H9 (cell line): Measurements from ENCODE around the gene TDRKH. TPM values are rescaled to one million over a fixed set of nuclear protein-coding genes. Genes with fewer than 3 reads are reported as not detected.

Experiments
- DNase-seq: peaks from one replicate; pipeline ENCODE4 v3.0.0-alpha.2; 2017
- H2AFZ ChIP-seq: one replicate; pipeline ENCODE4 v1.6.1; 2013; ENCODE audit warnings: mild to moderate bottlenecking, low read length, control low read depth, moderate library complexity
- H2AK5ac ChIP-seq: 2 replicates; pipeline ENCODE4 v1.6.1; 2013; ENCODE audit warnings: low read length, control low read depth, mixed read lengths; ENCODE audit not compliant: insufficient read length
- H2BK120ac ChIP-seq: one replicate; pipeline ENCODE4 v1.6.1; 2013; ENCODE audit warnings: low read depth, mild to moderate bottlenecking, low read length, control low read depth, inconsistent platforms; ENCODE audit not compliant: poor library complexity, severe bottlenecking
- H2BK12ac ChIP-seq: 2 replicates; pipeline ENCODE4 v1.6.1; 2013; ENCODE audit warnings: low read length, control low read depth, mixed read lengths, low read depth; ENCODE audit not compliant: insufficient read length
- H2BK15ac ChIP-seq: 2 replicates; pipeline ENCODE4 v1.6.1; 2013; ENCODE audit warnings: low read depth, low read length, control low read depth
- H2BK20ac ChIP-seq: one replicate; pipeline ENCODE4 v1.6.1; 2013; ENCODE audit warnings: low read depth, mild to moderate bottlenecking, low read length, control low read depth, inconsistent platforms; ENCODE audit not compliant: poor library complexity, severe bottlenecking
- H2BK5ac ChIP-seq: 2 replicates; pipeline ENCODE4 v1.6.1; 2013; ENCODE audit warnings: low read length, control low read depth, mixed read lengths; ENCODE audit not compliant: insufficient read length
- H3K14ac ChIP-seq: 2 replicates; pipeline ENCODE4 v1.6.1; 2013; ENCODE audit warnings: low read length, control low read depth; ENCODE audit not compliant: insufficient read depth
- H3K18ac ChIP-seq: 2 replicates; pipeline ENCODE4 v1.6.1; 2013; ENCODE audit warnings: low read depth, mild to moderate bottlenecking, mixed read lengths, low read length, control low read depth; ENCODE audit not compliant: insufficient read length
- H3K23ac ChIP-seq: 2 replicates; pipeline ENCODE4 v1.6.1; 2013; ENCODE audit warnings: low read length, control low read depth, mixed read lengths, low read depth; ENCODE audit not compliant: insufficient read length
- H3K23me2 ChIP-seq: 2 replicates; pipeline ENCODE4 v1.6.1; 2013; ENCODE audit warnings: low read depth, mild to moderate bottlenecking, mixed read lengths, low read length, control low read depth; ENCODE audit not compliant: insufficient read length, poor library complexity, severe bottlenecking
- H3K27ac ChIP-seq: 2 replicates; pipeline ENCODE4 v1.5.1; 2013; ENCODE audit warnings: low read length, control low read depth, mixed read lengths, low read depth; ENCODE audit not compliant: insufficient read length
- H3K27me3 ChIP-seq: 2 replicates; pipeline ENCODE4 v1.6.1; 2013; ENCODE audit warnings: low read length, control low read depth, inconsistent platforms; ENCODE audit not compliant: insufficient read depth
- H3K4ac ChIP-seq: 2 replicates; pipeline ENCODE4 v1.6.1; 2013; ENCODE audit warnings: low read depth, mild to moderate bottlenecking, control low read depth, inconsistent platforms, low read length, moderate library complexity
- H3K4me1 ChIP-seq: 2 replicates; pipeline ENCODE4 v1.6.1; 2013; ENCODE audit warnings: low read length, control low read depth, inconsistent platforms; ENCODE audit not compliant: insufficient read depth
- H3K4me2 ChIP-seq: 2 replicates; pipeline ENCODE4 v1.6.1; 2013; ENCODE audit warnings: low read length, control low read depth, mixed read lengths; ENCODE audit not compliant: insufficient read length, insufficient read depth
- H3K56ac ChIP-seq: 2 replicates; pipeline ENCODE4 v1.6.1; 2013; ENCODE audit warnings: low read depth, mild to moderate bottlenecking, mixed read lengths, low read length, control low read depth; ENCODE audit not compliant: insufficient read length
- H3K79me1 ChIP-seq: 2 replicates; pipeline ENCODE4 v1.6.1; 2013; ENCODE audit warnings: low read depth, mild to moderate bottlenecking, moderate library complexity, low read length, control low read depth, inconsistent platforms; ENCODE audit not compliant: insufficient read depth, poor library complexity, severe bottlenecking
- H3K79me2 ChIP-seq: 2 replicates; pipeline ENCODE4 v1.6.1; 2013; ENCODE audit warnings: low read length, control low read depth, inconsistent platforms; ENCODE audit not compliant: insufficient read depth
- H3K9ac ChIP-seq: 2 replicates; pipeline ENCODE4 v1.6.1; 2013; ENCODE audit warnings: low read length, control low read depth, mixed read lengths; ENCODE audit not compliant: insufficient read length; ENCODE audit errors: extremely low read depth
- H3K9me3 ChIP-seq: one replicate; pipeline ENCODE4 v1.6.1; 2013; ENCODE audit warnings: low read depth, low read length, inconsistent platforms; ENCODE audit not compliant: control insufficient read depth
- H3T11ph ChIP-seq: one replicate; pipeline ENCODE4 v1.6.1; 2013; ENCODE audit warnings: mild to moderate bottlenecking, low read length, control low read depth, inconsistent platforms
- H4K20me1 ChIP-seq: one replicate; pipeline ENCODE4 v1.6.1; 2013; ENCODE audit not compliant: control insufficient read depth, insufficient read length, insufficient read depth
- H4K5ac ChIP-seq: 2 replicates; pipeline ENCODE4 v1.6.1; 2013; ENCODE audit warnings: low read depth, mild to moderate bottlenecking, mixed read lengths, low read length, control low read depth; ENCODE audit not compliant: insufficient read length
- H4K8ac ChIP-seq: replicated peaks from 2 replicates; pipeline ENCODE4 v1.6.1; 2013; ENCODE audit warnings: low read length, control low read depth, mixed read lengths, low read depth; ENCODE audit not compliant: insufficient read length
- H4K91ac ChIP-seq: 2 replicates; pipeline ENCODE4 v1.6.1; 2013; ENCODE audit warnings: low read depth, mild to moderate bottlenecking, moderate library complexity, mixed read lengths, low read length, control low read depth; ENCODE audit not compliant: insufficient read length
- H3K27ac Mint-ChIP-seq, 3 experiments: 2 replicates in 2 of 3; 3 replicates in 1 of 3; pipeline ENCODE4 v1.8.0; 2020 to 2021; ENCODE audit warnings: mixed read lengths in 3 of 3, mild to moderate bottlenecking in 1 of 3, moderate library complexity in 1 of 3
- H3K27me3 Mint-ChIP-seq: 2 replicates; pipeline ENCODE4 v1.8.0; 2021; ENCODE audit warnings: low read depth, mild to moderate bottlenecking, moderate library complexity, mixed read lengths
- H3K36me3 Mint-ChIP-seq, 3 experiments: 2 replicates in 2 of 3; 3 replicates in 1 of 3; pipeline ENCODE4 v1.8.0; 2020 to 2021; ENCODE audit warnings: low read depth in 3 of 3, mixed read lengths in 3 of 3; ENCODE audit not compliant: insufficient read depth in 1 of 3
- H3K4me1 Mint-ChIP-seq, 2 experiments: 2 replicates each; pipeline ENCODE4 v1.8.0; 2020; ENCODE audit warnings: mixed read lengths in 2 of 2
- H3K4me3 Mint-ChIP-seq, 2 experiments: 2 replicates in 1 of 2; 3 replicates in 1 of 2; pipeline ENCODE4 v1.8.0; 2020 to 2021; ENCODE audit warnings: mild to moderate bottlenecking in 2 of 2, mixed read lengths in 2 of 2, moderate library complexity in 1 of 2
- H3K9me3 Mint-ChIP-seq, 2 experiments: 2 replicates in 1 of 2; 3 replicates in 1 of 2; pipeline ENCODE4 v1.8.0; 2020; ENCODE audit warnings: mild to moderate bottlenecking in 2 of 2, mixed read lengths in 2 of 2, moderate library complexity in 1 of 2
- CTCF ChIP-seq: fragments of 200-600 bp; sonication (generic); conservative IDR thresholded peaks from 3 replicates; pipeline ENCODE4 v1.8.0; 2021; ENCODE audit warnings: antibody characterized with exemption, mild to moderate bottlenecking
- WGBS: extraction: QIAGEN DNeasy Blood & Tissue Kit; methylation state at CpG from one replicate; pipeline ENCODE4 v1.1.7; 2013; ENCODE audit warnings: missing lambda C conversion rate, low lambda C conversion rate, mixed read lengths; ENCODE audit not compliant: insufficient read length; ENCODE audit errors: extremely low coverage; 5-methylcytosine and 5-hydroxymethylcytosine counted together
- total RNA-seq: library from RNA; stranded (reverse); gene quantifications from 2 replicates; pipeline ENCODE4 v1.2.1, GENCODE V29; 2021

Gene TDRKH
- total RNA-seq, 1 experiment from 2014 or later: 24.0 TPM

GRCh38 chr1:151779852-151780251 lies 10.4 kb downstream of the TDRKH start:
- no peak for DNase-seq

More at GRCh38 chr1:151779852-151780251, 10.4 kb downstream of the TDRKH start:
- Histone ChIP-seq H3K4me2 (no peak overlapping the region), H2AK5ac (no peak overlapping the region), H4K5ac (no peak overlapping the region), H2BK12ac (no peak overlapping the region), H3K14ac (no peak overlapping the region), H3K27ac (no peak overlapping the region), H4K20me1 (no peaks in the 10 kb centered on the region), H3T11ph (no peak overlapping the region), H3K27me3 (no peaks in the 10 kb centered on the region), H3K18ac (no peak overlapping the region), H3K56ac (no peak overlapping the region), H3K79me2 (no peaks in the 10 kb centered on the region), H3K4ac (no peak overlapping the region), H4K8ac (no peak overlapping the region), H2AFZ (no peak overlapping the region), H2BK15ac (no peak overlapping the region), H3K9me3 (no peaks in the 10 kb centered on the region), H3K79me1 (no peaks in the 10 kb centered on the region), H2BK5ac (no peak overlapping the region), H3K4me1 (no peaks in the 10 kb centered on the region), H2BK120ac (no peak overlapping the region), H3K23ac (no peak overlapping the region), H3K9ac (no peak overlapping the region), H3K23me2 (no peaks in the 10 kb centered on the region), H2BK20ac (no peak overlapping the region), H4K91ac (no peak overlapping the region)
- Mint-ChIP-seq H3K4me3 (no peak overlapping the region), H3K27ac (no peak overlapping the region), H3K27me3 (no peaks in the 10 kb centered on the region), H3K9me3 (no peaks in the 10 kb centered on the region), H3K4me1 (no peaks in the 10 kb centered on the region), H3K36me3 (peaks cover 8 to 50% (median 35%) of the 10 kb centered on the region in 3 experiments; a peak in 6 of 7 replicates)
- WGBS: no CpG with 5 or more reads among the region's 4 CpGs
- TF ChIP-seq CTCF: no peak
